Measurements from ENCODE around the gene NHERF2. TPM values are rescaled to one million over a fixed set of nuclear protein-coding genes. Genes with fewer than 3 reads are reported as not detected.

Gene NHERF2
- total RNA-seq, 1 experiment from 2014 or later: 174 TPM

GRCh38 chr16:2058872-2059271, 32.2 kb downstream of the NHERF2 start:
- Histone ChIP-seq H3K27me3 (ENCODE audit: control insufficient read depth, insufficient read depth, low read length) (no peaks in the 10 kb centered on the region), H3K9me3 (ENCODE audit: control insufficient read depth, insufficient read depth, low read depth, low read length) (no peaks in the 10 kb centered on the region), H3K27ac (ENCODE audit: low read length) (no peak overlapping the region), H3K4me1 (ENCODE audit: control insufficient read depth, insufficient read depth, low read length) (no peaks in the 10 kb centered on the region), H3K4me3 (ENCODE audit: low read depth in 2 of 2, low read length in 2 of 2) (no peak overlapping the region), H3K36me3 (ENCODE audit: control insufficient read depth, insufficient read depth, low read length) (no peaks in the 10 kb centered on the region)
- TF ChIP-seq TCF7L2 (IDR thresholded peaks at IDR 0.05; ENCODE audit: low read depth, low read length): no peak
- no peak for TF ChIP-seq REST (IDR thresholded peaks at IDR 0.05; ENCODE audit: insufficient read depth in 1 of 2, low read depth in 2 of 2, low read length in 1 of 2)
- TF ChIP-seq SIN3A (IDR thresholded peaks at IDR 0.05; ENCODE audit: borderline replicate concordance, insufficient read depth, low read depth, low read length): no peak
- no peak for TF ChIP-seq CTCF (IDR thresholded peaks at IDR 0.05)
- no peak for TF ChIP-seq POLR2AphosphoS5 (IDR thresholded peaks at IDR 0.05; ENCODE audit: low read depth, low read length)
- DNase-seq (ENCODE audit: low read depth, low spot score) (no peak), ATAC-seq (no peak)
- intact Hi-C loops (cut with micrococcal nuclease; ENCODE audit: unreplicated experiment) (no loop called here), in situ Hi-C loops (cut with HindIII; ENCODE audit: low pct_unique_long_range_greater_than_20kb, low sequenced_read_pairs) (no loop called here)
- BruUV-seq (replicated peaks): no TSS peak
- POLR2A ChIA-PET: no interaction called here
- CTCF ChIA-PET: no interaction called here

- H3K36me3 ChIP-seq (ENCODE audit: control insufficient read depth, insufficient read depth, low read length): no peaks in the 10 kb centered on the region
- H3K9me3 ChIP-seq (ENCODE audit: control insufficient read depth, insufficient read depth, low read depth, low read length): no peaks in the 10 kb centered on the region
- no peak overlapping the region for H3K4me3 ChIP-seq (ENCODE audit: low read depth in 2 of 2, low read length in 2 of 2)
- no peak overlapping the region for H3K27ac ChIP-seq (ENCODE audit: low read length)
- POLR2A ChIA-PET: no interaction called here
- no peaks in the 10 kb centered on the region for H3K4me1 ChIP-seq (ENCODE audit: control insufficient read depth, insufficient read depth, low read length)
- BruUV-seq (replicated peaks): no TSS peak
- DNase-seq (ENCODE audit: low read depth, low spot score) (no peak), ATAC-seq (no peak)
- intact Hi-C loops (cut with micrococcal nuclease; ENCODE audit: unreplicated experiment) (no loop called here), in situ Hi-C loops (cut with HindIII; ENCODE audit: low pct_unique_long_range_greater_than_20kb, low sequenced_read_pairs) (no loop called here)
- no peaks in the 10 kb centered on the region for H3K27me3 ChIP-seq (ENCODE audit: control insufficient read depth, insufficient read depth, low read length)
- TF ChIP-seq POLR2AphosphoS5 (IDR thresholded peaks at IDR 0.05; ENCODE audit: low read depth, low read length) (no peak), REST (IDR thresholded peaks at IDR 0.05; ENCODE audit: insufficient read depth in 1 of 2, low read depth in 2 of 2, low read length in 1 of 2) (no peak), SIN3A (IDR thresholded peaks at IDR 0.05; ENCODE audit: borderline replicate concordance, insufficient read depth, low read depth, low read length) (no peak), TCF7L2 (IDR thresholded peaks at IDR 0.05; ENCODE audit: low read depth, low read length) (no peak), CTCF (IDR thresholded peaks at IDR 0.05) (no peak)
- CTCF ChIA-PET: no interaction called here
Observed at GRCh38 chr16:2060346-2060745, 33.6 kb downstream of the NHERF2 start.

All from Panc1 (cell line).